Activated CD8-positive, alpha-beta T cell treated with anti-CD3 and anti-CD28 coated beads, Interleukin-2, amount 10 ng/mL, durations not matched to agents 7 days and 5 days (primary cell): Measurements from ENCODE around the gene KRTAP17-1. TPM values are rescaled to one million over a fixed set of nuclear protein-coding genes. Genes with fewer than 3 reads are reported as not detected.

ENCODE experiments used
- ATAC-seq: fragments of 150-1000 bp; cut with Tn5 transposase; one replicate; pipeline ENCODE4 v1.10.0; 2021; ENCODE audit warnings: moderate library complexity
- CTCF ChIA-PET: fragments of 350-600 bp; sonication (Branson Sonifier 250); formaldehyde crosslinking; loops from one replicate; lab custom pipeline; 2021; ENCODE audit warnings: antibody characterized with exemption; lab: Charles Lee
- POLR2A ChIA-PET: fragments of 350-600 bp; sonication (Branson Sonifier 250); formaldehyde crosslinking; loops from one replicate; lab custom pipeline; 2021; ENCODE audit warnings: antibody characterized with exemption; lab: Charles Lee
- DNase-seq: peaks from one replicate; pipeline ENCODE4 v3.0.0-alpha.2; 2020
- H3K27ac Mint-ChIP-seq: one replicate; pipeline ENCODE4 v1.8.0; 2021; ENCODE audit warnings: mild to moderate bottlenecking, mixed read lengths
- H3K27me3 Mint-ChIP-seq: one replicate; pipeline ENCODE4 v1.8.0; 2021; ENCODE audit warnings: low read depth, mixed read lengths
- H3K36me3 Mint-ChIP-seq: one replicate; pipeline ENCODE4 v1.8.0; 2021; ENCODE audit warnings: low read depth, mixed read lengths
- H3K4me1 Mint-ChIP-seq: one replicate; pipeline ENCODE4 v1.8.0; 2021; ENCODE audit warnings: low read depth, mixed read lengths
- H3K4me3 Mint-ChIP-seq: one replicate; pipeline ENCODE4 v1.8.0; 2021; ENCODE audit warnings: mild to moderate bottlenecking, mixed read lengths
- H3K9me3 Mint-ChIP-seq: one replicate; pipeline ENCODE4 v1.8.0; 2022; ENCODE audit warnings: mixed read lengths; ENCODE audit not compliant: insufficient read depth
- total RNA-seq, 2 experiments: library from RNA; stranded (reverse); gene quantifications; one replicate each; pipeline ENCODE4 v1.2.3, GENCODE V29; 2021

The KRTAP17-1 gene
- total RNA-seq, 2 experiments from 2014 or later = not detected

- Mint-ChIP-seq H3K27me3 (no peaks in the 10 kb centered on the region), H3K36me3 (no peaks in the 10 kb centered on the region), H3K9me3 (no peaks in the 10 kb centered on the region), H3K4me1 (peaks cover 11% of the 10 kb centered on the region), H3K27ac (no peak overlapping the region), H3K4me3 (no peak overlapping the region)
- ChIA-PET CTCF (interaction anchor here (0.6 to 1.4 kb wide), 4 partner anchors 11 to 930 kb away, joined by 3 read pairs; partner anchors contain the start of gene KRTAP16-1), POLR2A (no interaction called here)
- no peak for ATAC-seq
- peak; percentile 36 for DNase-seq
These were observed 13.9 kb upstream of the KRTAP17-1 start for GRCh38 chr17:41329279-41329948.

DNA sequence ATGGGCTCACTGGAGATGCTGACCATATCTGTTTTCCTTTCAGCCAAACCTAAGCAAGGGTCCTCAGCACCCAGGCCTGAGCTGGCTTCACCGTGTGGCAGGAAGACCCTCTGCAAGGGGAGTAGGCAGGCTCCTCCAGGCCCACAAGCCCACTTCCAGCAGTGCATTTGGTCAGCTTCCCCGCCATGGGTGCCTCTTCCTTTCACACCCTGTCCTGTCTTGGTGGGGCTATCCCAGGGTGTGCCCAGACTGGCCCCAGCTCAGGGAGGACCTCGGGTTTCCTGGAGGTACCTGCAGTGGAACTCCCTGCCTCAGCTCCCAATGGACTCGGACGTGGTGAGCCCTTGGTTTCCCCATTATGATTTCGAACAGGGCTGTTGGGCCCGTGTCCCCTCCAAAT is 12.7 kb upstream of the KRTAP17-1 start:
- POLR2A ChIA-PET = no interaction called here
- CTCF ChIA-PET = interaction anchor here (0.7 to 1.2 kb wide), 3 partner anchors 11 to 75 kb away, joined by 3 to 4 read pairs (median 3); no protein-coding TSS in a partner anchor
- Mint-ChIP-seq H3K27ac (no peak overlapping the region), H3K27me3 (no peaks in the 10 kb centered on the region), H3K4me3 (no peak overlapping the region), H3K4me1 (peaks cover 9% of the 10 kb centered on the region), H3K36me3 (no peaks in the 10 kb centered on the region), H3K9me3 (no peaks in the 10 kb centered on the region)
- DNase-seq (no peak), ATAC-seq (no peak)

GRCh38 chr17:41327411-41328120 is 12.1 kb upstream of the KRTAP17-1 start:
- Mint-ChIP-seq H3K36me3 (no peaks in the 10 kb centered on the region), H3K4me1 (peaks cover 9% of the 10 kb centered on the region), H3K9me3 (no peaks in the 10 kb centered on the region), H3K4me3 (no peak overlapping the region), H3K27me3 (no peaks in the 10 kb centered on the region), H3K27ac (no peak overlapping the region)
- ChIA-PET POLR2A (no interaction called here), CTCF (interaction anchor here (1.2 kb wide), 1 partner anchor 13 kb away, joined by 3 read pairs; no protein-coding TSS in a partner anchor)
- DNase-seq (no peak), ATAC-seq (no peak)

DNA sequence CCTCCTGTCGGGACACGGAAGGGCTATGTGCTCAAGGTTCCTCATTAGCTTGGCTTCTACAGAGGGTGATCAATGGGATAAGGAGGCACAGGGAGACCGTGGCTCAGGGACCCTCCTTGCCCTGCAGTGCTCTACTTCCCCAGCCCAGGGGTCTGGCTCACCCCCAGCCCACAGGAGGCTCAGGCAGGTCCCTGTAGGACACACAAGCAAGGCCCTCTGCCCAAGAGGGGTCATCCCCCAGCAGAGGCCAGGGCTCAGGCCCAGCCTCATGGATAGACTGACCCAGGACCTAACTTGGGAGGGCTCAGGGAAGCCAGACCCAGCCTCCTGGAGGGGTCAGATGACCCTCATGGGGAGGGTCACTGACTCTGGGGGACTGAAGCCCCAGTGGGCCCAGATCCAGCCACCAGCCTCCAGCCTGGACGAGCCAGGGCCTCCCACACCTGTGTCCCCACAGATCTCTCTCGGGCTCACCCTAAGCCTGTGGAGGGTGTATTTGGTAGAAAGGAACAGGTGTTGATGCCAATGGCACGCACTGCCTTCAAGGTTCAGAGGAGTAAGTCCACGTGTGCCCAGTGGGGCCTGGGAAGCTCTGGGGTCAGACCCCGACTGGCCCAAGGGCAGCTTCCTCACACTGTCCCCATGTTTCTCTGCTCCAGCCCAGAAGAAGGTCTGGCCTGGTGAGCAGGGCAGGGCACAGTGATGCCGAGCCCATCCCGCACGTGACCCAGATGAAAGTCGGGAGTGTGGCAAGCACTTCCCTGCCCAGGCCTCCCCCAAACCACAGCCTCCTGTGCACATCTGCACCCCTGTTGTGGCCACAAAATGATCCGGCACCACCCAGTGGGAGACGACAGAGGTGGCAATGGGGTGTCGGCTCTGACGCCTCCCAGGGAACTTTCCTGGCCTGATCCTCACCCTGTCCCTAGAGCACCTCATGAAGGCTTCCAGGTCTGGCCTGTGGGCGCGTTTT is 10.9 kb upstream of the KRTAP17-1 start:
- ChIA-PET POLR2A (no interaction called here), CTCF (no interaction called here)
- H3K9me3 Mint-ChIP-seq = no peaks in the 10 kb centered on the region
- no peak overlapping the region for H3K4me3 Mint-ChIP-seq
- ATAC-seq (no peak), DNase-seq (no peak)
- H3K27me3 Mint-ChIP-seq = no peaks in the 10 kb centered on the region
- no peaks in the 10 kb centered on the region for H3K36me3 Mint-ChIP-seq
- H3K4me1 Mint-ChIP-seq = peaks cover 9% of the 10 kb centered on the region
- H3K27ac Mint-ChIP-seq = no peak overlapping the region

DNA sequence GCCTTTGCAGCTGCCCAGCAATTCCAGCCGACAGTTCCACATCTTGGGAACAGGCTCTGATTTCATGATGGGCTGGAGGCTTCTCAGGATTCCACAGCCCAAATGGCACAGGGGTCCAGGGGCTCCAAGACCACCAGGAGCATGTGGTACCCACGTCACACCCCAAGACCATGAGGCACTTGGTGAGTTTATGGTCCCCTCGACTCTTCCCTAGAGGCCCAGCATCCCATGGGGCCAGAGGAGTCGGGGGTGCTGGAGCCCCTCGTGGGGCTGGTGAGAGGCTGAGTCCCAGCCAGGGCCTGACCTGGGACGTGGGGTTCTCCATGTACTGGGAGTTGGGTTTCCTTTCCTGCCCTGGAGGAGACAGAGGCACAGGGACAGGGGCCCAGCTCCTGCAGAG is 10.1 kb upstream of the KRTAP17-1 start:
- DNase-seq = no peak
- H3K9me3 Mint-ChIP-seq = no peaks in the 10 kb centered on the region
- H3K27ac Mint-ChIP-seq = no peak overlapping the region
- peaks cover 9% of the 10 kb centered on the region for H3K4me1 Mint-ChIP-seq
- no peaks in the 10 kb centered on the region for H3K36me3 Mint-ChIP-seq
- no peak for ATAC-seq
- CTCF ChIA-PET = no interaction called here
- H3K27me3 Mint-ChIP-seq = no peaks in the 10 kb centered on the region
- H3K4me3 Mint-ChIP-seq = no peak overlapping the region
- POLR2A ChIA-PET = no interaction called here

- no peaks in the 10 kb centered on the region for H3K36me3 Mint-ChIP-seq
- no peak overlapping the region for H3K4me3 Mint-ChIP-seq
- ATAC-seq = no peak
- no peaks in the 10 kb centered on the region for H3K27me3 Mint-ChIP-seq
- CTCF ChIA-PET = no interaction called here
- POLR2A ChIA-PET = no interaction called here
- no peaks in the 10 kb centered on the region for H3K9me3 Mint-ChIP-seq
- H3K4me1 Mint-ChIP-seq = peaks cover 9% of the 10 kb centered on the region
- no peak overlapping the region for H3K27ac Mint-ChIP-seq
- no peak for DNase-seq
These were observed 9.6 kb upstream of the KRTAP17-1 start for GRCh38 chr17:41325126-41325525.

GRCh38 chr17:41324180-41325075 is 8.9 kb upstream of the KRTAP17-1 start:
- ChIA-PET POLR2A (no interaction called here), CTCF (interaction anchor here (3.1 kb wide), 1 partner anchor 15 kb away, joined by 26 read pairs; no protein-coding TSS in a partner anchor)
- peak; percentile 12 for ATAC-seq
- Mint-ChIP-seq H3K27ac (peak overlapping the region; percentile 57), H3K27me3 (no peaks in the 10 kb centered on the region), H3K4me1 (peaks cover 9% of the 10 kb centered on the region), H3K9me3 (peaks cover 4% of the 10 kb centered on the region), H3K36me3 (no peaks in the 10 kb centered on the region), H3K4me3 (no peak overlapping the region)
- no peak for DNase-seq

DNA sequence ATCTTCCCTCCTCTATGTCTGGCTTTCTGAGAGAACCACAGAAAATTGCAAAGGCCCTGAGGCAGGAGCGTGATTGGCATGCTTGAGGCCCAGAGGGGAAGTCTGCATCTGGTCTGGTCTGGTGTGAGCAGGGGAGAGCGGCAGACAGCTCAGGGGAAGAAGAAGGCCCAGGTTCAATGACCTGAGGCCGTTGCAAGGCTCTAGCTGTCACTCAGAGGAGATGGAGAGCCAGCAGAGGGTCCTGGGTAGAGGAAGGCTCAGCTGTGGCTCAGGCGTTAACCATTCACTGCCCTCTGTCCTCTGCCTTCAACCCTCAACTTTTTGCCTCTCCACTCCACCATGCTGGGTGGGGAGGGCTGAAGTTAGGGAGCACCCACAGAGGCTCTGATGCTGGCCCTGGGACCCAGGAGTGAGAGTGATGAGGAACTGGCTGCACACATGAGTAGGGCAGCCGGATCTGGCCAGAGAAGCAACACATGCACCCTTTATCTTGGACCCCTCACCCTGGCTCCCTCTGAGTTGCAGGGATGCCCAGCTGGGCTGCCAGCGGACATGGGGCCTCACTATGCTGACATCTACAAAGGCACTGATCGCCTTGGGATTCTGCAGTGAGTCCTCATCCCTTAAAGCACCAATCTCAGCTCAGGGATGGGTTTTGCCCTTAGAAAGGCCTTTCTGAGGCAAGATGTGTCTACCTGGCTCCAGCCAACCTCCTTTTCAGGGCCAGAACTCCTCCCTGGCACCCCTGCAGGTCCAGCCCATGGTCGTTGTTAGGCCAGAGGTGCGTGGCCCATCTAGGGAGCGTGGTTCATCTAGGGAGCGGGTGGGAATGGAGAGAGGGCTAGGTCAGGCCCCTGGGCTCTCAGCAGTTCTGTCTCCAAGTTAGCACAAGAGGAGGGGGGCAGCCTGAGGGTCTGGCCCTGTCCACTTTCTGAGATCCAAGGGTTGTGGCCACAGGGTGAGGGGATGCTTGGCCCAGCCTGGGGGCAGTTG is 7.7 kb upstream of the KRTAP17-1 start:
- Mint-ChIP-seq H3K27ac (no peak overlapping the region), H3K27me3 (no peaks in the 10 kb centered on the region)

GRCh38 chr17:41322094-41322902 is 6.8 kb upstream of the KRTAP17-1 start:
- Mint-ChIP-seq H3K27ac (no peak overlapping the region), H3K4me1 (peaks cover 9% of the 10 kb centered on the region)

More for the DNA sequence above, 7.7 kb upstream of the KRTAP17-1 start:
- DNase-seq = no peak
- Mint-ChIP-seq H3K4me1 (peaks cover 9% of the 10 kb centered on the region), H3K9me3 (peaks cover 6% of the 10 kb centered on the region), H3K4me3 (no peak overlapping the region), H3K36me3 (no peaks in the 10 kb centered on the region)
- POLR2A ChIA-PET = no interaction called here
- CTCF ChIA-PET = interaction anchor here (0.7 to 3.1 kb wide), 36 partner anchors 10 to 708 kb away, joined by 3 to 26 read pairs (median 4); partner anchors contain the start of genes KRT33B, KRT39, KRTAP16-1 and KRTAP29-1
- ATAC-seq = no peak

More at GRCh38 chr17:41322094-41322902, 6.8 kb upstream of the KRTAP17-1 start:
- ChIA-PET POLR2A (no interaction called here), CTCF (interaction anchor here (0.7 to 3.1 kb wide), 39 partner anchors 9 to 707 kb away, joined by 3 to 26 read pairs (median 4); partner anchors contain the start of genes KRT33B, KRT39, KRTAP16-1 and KRTAP29-1)
- peak; percentile 73 for ATAC-seq
- Mint-ChIP-seq H3K4me3 (no peak overlapping the region), H3K9me3 (peaks cover 6% of the 10 kb centered on the region), H3K36me3 (no peaks in the 10 kb centered on the region), H3K27me3 (no peaks in the 10 kb centered on the region)
- no peak for DNase-seq
